GM18519 (cell line): ENCODE measurements around the gene SLC8A2.
"Not testable (repeated sequence)": the region's sequence is repeated elsewhere in the genome, so short reads cannot be mapped to it uniquely, and the experiment has no call there.

ENCODE experiments used
- ATAC-seq: cut with Tn5 transposase; IDR thresholded peaks from one replicate; pipeline ENCODE4 v1.9.1; 2021; ENCODE audit warnings: mild to moderate bottlenecking, moderate library complexity; ENCODE audit not compliant: unreplicated experiment, low FRiP score

Gene SLC8A2

GRCh38 chr19:47417107-47417745 lies 54.5 kb downstream of the SLC8A2 start:
- ATAC-seq = no peak

GRCh38 chr19:47416643-47416985 lies 55.1 kb downstream of the SLC8A2 start:
- ATAC-seq = no peak

GRCh38 chr19:47415953-47416642 lies 55.6 kb downstream of the SLC8A2 start:
- no peak for ATAC-seq

GRCh38 chr19:47414469-47414868 lies 57.2 kb downstream of the SLC8A2 start:
- no peak for ATAC-seq

GRCh38 chr19:47413941-47414340 lies 57.8 kb downstream of the SLC8A2 start:
- no peak for ATAC-seq

- not testable (repeated sequence) for ATAC-seq
Measured at GRCh38 chr19:47411696-47412095, 60.0 kb downstream of the SLC8A2 start.

- ATAC-seq = no peak
Measured at GRCh38 chr19:47411101-47411500, 60.6 kb downstream of the SLC8A2 start.

GRCh38 chr19:47408156-47408938 lies 63.3 kb downstream of the SLC8A2 start:
- no peak for ATAC-seq

GRCh38 chr19:47407417-47407774 lies 64.3 kb downstream of the SLC8A2 start:
- no peak for ATAC-seq

- ATAC-seq = no peak
Measured at GRCh38 chr19:47406711-47407416, 64.8 kb downstream of the SLC8A2 start.

- ATAC-seq = no peak
Measured at GRCh38 chr19:47405854-47406417, 65.8 kb downstream of the SLC8A2 start.

- ATAC-seq = no peak
Measured at GRCh38 chr19:47405197-47405550, 66.5 kb downstream of the SLC8A2 start.

- ATAC-seq = no peak
Measured at GRCh38 chr19:47404334-47405196, 67.1 kb downstream of the SLC8A2 start.

GRCh38 chr19:47402504-47402903 lies 69.2 kb downstream of the SLC8A2 start:
- ATAC-seq = no peak

- ATAC-seq = no peak
Measured at GRCh38 chr19:47398707-47399597, 72.7 kb downstream of the SLC8A2 start.

GRCh38 chr19:47391510-47392223 lies 80.0 kb downstream of the SLC8A2 start:
- ATAC-seq = no peak

- ATAC-seq = no peak
Measured at GRCh38 chr19:47390533-47391488, 80.9 kb downstream of the SLC8A2 start.
